Measurements from ENCODE around the gene MMP12.
"Not testable (repeated sequence)": the region's sequence is repeated elsewhere in the genome, so short reads cannot be mapped to it uniquely, and the experiment has no call there.

Gene MMP12

DNA sequence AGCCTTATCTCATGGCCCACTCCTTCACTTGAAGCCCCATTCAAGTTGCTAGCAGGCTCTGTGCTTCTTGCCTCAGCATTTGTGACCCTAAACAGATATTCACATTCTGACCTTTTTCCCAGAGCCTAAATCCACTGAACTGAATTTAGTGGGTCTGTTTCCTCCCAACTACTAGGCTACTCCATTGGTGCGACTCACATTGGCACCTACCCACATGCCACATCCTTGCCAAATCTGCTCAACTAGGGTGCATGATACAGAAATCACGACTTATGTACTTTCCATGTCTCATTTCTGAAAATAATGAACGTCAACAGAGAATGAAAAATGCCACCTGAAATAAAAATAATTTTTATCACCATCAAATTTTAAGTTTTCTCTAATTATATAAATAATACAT lies 8.4 kb upstream of the MMP12 start:
- H3K4me1 ChIP-seq (ENCODE audit: insufficient read depth, low read length): no peaks in the 10 kb centered on the region
- H3K27me3 ChIP-seq (ENCODE audit: insufficient read depth, low read length): no peaks in the 10 kb centered on the region
- no peak overlapping the region for H3K9ac ChIP-seq (ENCODE audit: low read depth, low read length)
- no peaks in the 10 kb centered on the region for H3K36me3 ChIP-seq (ENCODE audit: insufficient read depth, low read depth, low read length)
- H3K9me3 ChIP-seq (ENCODE audit: insufficient read depth, low read depth, low read length): no peaks in the 10 kb centered on the region
- H3K4me3 ChIP-seq (ENCODE audit: low read length): no peak overlapping the region
- no peak overlapping the region for H3K27ac ChIP-seq (ENCODE audit: low read length)

DNA sequence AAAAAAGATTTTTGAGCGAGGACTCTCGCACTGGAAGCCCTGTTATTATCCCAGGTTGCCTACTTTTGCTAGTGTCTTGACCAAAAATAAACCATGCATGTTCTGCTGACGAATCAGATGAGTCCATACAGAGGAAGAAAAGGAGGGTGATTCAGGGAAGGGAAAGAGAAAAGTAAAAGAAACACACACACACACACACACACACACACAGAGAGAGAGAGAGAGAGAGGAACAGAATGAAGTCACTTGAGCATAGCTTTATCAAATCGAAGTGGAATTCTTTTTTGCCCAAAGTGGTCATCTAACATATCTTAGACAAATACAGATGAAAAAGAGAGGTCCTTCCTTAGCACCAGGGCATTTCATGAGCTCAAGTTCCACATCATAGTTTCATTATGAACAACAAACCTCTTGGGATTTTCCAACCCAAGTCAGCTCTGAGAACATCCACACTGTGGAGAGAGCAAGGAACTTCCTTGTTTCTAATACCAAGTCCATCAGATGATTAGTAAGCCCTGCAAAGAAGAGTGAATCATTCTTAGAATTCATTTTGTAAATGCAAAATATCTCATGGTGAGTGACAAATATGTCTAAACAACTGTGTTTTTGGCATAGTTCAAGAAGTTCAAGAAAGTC lies 7.7 kb upstream of the MMP12 start:
- no peaks in the 10 kb centered on the region for H3K27me3 ChIP-seq (ENCODE audit: insufficient read depth, low read length)
- H3K9ac ChIP-seq (ENCODE audit: low read depth, low read length): no peak overlapping the region
- no peaks in the 10 kb centered on the region for H3K9me3 ChIP-seq (ENCODE audit: insufficient read depth, low read depth, low read length)
- no peak overlapping the region for H3K4me3 ChIP-seq (ENCODE audit: low read length)
- no peaks in the 10 kb centered on the region for H3K4me1 ChIP-seq (ENCODE audit: insufficient read depth, low read length)
- H3K36me3 ChIP-seq (ENCODE audit: insufficient read depth, low read depth, low read length): no peaks in the 10 kb centered on the region
- H3K27ac ChIP-seq (ENCODE audit: low read length): no peak overlapping the region

DNA sequence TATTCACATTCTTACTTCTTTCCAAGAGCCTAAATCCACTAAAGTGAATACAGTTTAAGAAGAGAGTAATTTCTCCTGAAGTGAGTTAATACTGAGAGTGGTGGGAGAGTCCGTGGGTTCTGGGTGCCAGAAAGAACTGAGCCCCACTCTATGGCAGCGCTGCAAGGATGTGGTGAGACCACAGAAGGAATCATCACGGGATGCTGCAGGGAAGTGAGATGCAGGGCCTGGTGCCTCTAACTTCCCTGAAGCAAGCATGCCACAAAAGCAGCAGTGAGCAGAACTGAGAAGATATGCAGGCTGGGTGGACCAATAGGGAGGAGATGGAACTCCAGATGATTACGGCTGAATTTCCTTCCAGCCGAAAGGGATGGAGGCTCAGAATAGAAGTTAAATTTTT lies 5.0 kb upstream of the MMP12 start:
- no peaks in the 10 kb centered on the region for H3K36me3 ChIP-seq (ENCODE audit: insufficient read depth, low read depth, low read length)
- no peak overlapping the region for H3K27ac ChIP-seq (ENCODE audit: low read length)
- H3K9me3 ChIP-seq (ENCODE audit: insufficient read depth, low read depth, low read length): no peaks in the 10 kb centered on the region
- H3K9ac ChIP-seq (ENCODE audit: low read depth, low read length): no peak overlapping the region
- no peaks in the 10 kb centered on the region for H3K4me1 ChIP-seq (ENCODE audit: insufficient read depth, low read length)
- H3K4me3 ChIP-seq (ENCODE audit: low read length): no peak overlapping the region
- no peaks in the 10 kb centered on the region for H3K27me3 ChIP-seq (ENCODE audit: insufficient read depth, low read length)

DNA sequence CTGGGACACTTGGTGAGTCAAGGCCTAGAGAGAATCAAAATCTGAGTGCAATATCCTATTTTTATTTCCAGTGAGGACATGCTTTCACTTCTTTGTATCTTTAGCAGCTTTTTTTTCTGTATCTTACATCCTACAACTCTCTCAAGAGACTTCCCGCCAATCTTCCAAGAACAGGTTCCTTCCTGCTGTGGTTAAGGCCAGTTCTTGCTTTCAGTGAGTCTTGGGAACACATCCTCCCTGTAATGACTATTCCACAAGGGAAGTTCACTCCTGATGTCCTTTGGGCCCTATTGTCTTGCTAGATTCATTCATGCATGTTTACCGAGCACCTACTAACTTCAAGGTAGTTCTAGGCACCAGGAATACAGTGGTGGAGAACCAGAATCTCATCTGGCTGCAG lies 3.8 kb upstream of the MMP12 start:
- Histone ChIP-seq H3K36me3 (ENCODE audit: insufficient read depth, low read depth, low read length) (no peaks in the 10 kb centered on the region), H3K9me3 (ENCODE audit: insufficient read depth, low read depth, low read length) (no peaks in the 10 kb centered on the region), H3K4me3 (ENCODE audit: low read length) (no peak overlapping the region), H3K4me1 (ENCODE audit: insufficient read depth, low read length) (no peaks in the 10 kb centered on the region), H3K9ac (ENCODE audit: low read depth, low read length) (no peak overlapping the region), H3K27ac (ENCODE audit: low read length) (no peak overlapping the region), H3K27me3 (ENCODE audit: insufficient read depth, low read length) (no peaks in the 10 kb centered on the region)

DNA sequence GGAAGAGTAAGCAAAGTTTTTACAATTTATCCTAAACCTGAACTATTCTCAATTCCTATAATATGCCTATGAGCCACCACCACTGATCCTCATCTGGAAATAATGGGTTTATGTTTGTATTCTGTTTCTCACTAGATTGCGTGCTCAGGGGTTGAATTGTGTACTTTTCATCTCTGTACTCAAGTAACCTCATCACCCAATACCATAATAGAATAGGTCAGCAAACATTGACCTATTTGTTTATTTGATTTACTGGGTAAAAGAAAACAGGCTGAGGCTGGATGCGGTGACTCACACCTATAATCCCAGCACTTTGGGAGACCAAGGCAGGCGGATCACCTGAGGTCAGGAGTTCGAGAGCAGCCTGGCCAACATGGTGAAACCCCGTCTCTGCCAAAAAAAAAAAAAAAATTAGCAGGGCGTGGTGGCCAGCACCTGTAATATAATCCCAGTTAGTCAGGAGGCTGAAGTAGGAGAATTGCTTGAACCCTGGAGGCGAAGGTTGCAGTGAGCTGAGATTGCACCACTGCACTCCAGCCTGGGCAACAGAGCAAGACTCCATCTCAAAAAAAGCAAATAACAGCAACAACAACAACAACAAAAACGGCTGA lies 5.3 kb downstream of the MMP12 start:
- not testable (repeated sequence) for H3K36me3 ChIP-seq (ENCODE audit: insufficient read depth, low read depth, low read length); H3K27me3 ChIP-seq (ENCODE audit: insufficient read depth, low read length); H3K4me3 ChIP-seq (ENCODE audit: low read length); H3K9ac ChIP-seq (ENCODE audit: low read depth, low read length); H3K9me3 ChIP-seq (ENCODE audit: insufficient read depth, low read depth, low read length); H3K27ac ChIP-seq (ENCODE audit: low read length); H3K4me1 ChIP-seq (ENCODE audit: insufficient read depth, low read length)

DNA sequence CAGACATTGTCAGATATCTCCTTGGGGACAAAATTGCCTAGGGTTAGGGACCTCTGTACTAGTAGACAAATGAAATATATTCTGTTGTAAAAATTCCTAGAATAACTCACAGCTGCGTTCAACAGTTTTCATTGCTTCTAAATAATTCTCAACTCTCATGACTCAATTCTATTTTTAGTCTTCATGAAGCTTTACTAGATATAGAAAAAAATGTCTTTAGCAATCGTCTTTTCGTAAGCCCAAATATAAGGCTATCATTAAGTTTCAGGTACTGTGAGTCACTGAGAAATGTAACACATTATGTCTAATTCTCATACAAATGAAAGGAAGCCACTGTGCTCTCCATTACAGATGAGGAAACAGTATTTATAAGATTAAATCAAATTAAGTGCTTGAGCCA lies 6.4 kb downstream of the MMP12 start:
- Histone ChIP-seq H3K4me3 (ENCODE audit: low read length) (no peak overlapping the region), H3K9me3 (ENCODE audit: insufficient read depth, low read depth, low read length) (no peaks in the 10 kb centered on the region), H3K4me1 (ENCODE audit: insufficient read depth, low read length) (no peaks in the 10 kb centered on the region), H3K36me3 (ENCODE audit: insufficient read depth, low read depth, low read length) (no peaks in the 10 kb centered on the region), H3K27me3 (ENCODE audit: insufficient read depth, low read length) (no peaks in the 10 kb centered on the region), H3K9ac (ENCODE audit: low read depth, low read length) (no peak overlapping the region), H3K27ac (ENCODE audit: low read length) (no peak overlapping the region)

DNA sequence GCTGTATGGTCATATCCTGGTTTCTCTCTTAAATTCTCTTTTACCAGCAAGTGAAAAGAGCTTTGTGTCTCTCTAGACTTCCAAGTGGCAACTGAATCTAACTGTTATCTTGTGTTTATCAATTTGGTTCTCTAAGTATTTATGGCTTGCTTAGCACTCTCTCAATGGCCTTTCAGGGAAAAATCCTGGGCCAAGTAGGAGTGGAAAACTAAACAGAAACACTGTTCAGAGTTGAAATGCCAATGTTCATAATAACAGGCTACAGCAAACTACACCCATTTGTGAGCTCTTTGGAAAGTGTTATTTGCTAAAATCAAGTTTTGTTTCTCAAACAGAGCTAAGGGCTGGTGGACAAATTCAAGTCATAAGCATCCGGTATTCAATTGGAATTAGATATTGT lies 10.1 kb downstream of the MMP12 start:
- Histone ChIP-seq H3K36me3 (ENCODE audit: insufficient read depth, low read depth, low read length) (no peaks in the 10 kb centered on the region), H3K4me3 (ENCODE audit: low read length) (no peak overlapping the region), H3K27ac (ENCODE audit: low read length) (no peak overlapping the region), H3K4me1 (ENCODE audit: insufficient read depth, low read length) (no peaks in the 10 kb centered on the region), H3K9ac (ENCODE audit: low read depth, low read length) (no peak overlapping the region), H3K27me3 (ENCODE audit: insufficient read depth, low read length) (no peaks in the 10 kb centered on the region), H3K9me3 (ENCODE audit: insufficient read depth, low read depth, low read length) (no peaks in the 10 kb centered on the region)

DNA sequence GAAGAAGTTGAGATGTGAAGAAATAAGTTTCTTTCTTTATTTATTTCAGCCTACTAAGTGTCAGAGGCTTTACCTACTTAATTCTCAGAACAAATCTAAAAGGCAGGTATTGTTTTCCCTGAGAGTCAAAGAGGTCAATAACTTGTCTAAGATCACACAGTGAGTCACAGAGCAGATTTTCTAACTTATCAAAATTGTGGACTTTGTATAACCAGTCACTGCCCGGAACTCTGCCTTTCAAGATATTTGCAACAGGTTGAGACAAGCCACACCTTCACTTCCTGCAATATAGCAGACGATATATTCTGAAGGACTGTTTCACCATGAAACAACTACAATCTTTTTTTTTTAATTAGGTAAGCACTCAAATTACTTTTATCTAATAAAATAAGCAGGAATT lies 20.8 kb downstream of the MMP12 start:
- no peaks in the 10 kb centered on the region for H3K36me3 ChIP-seq (ENCODE audit: insufficient read depth, low read depth, low read length)
- no peaks in the 10 kb centered on the region for H3K27me3 ChIP-seq (ENCODE audit: insufficient read depth, low read length)
- no peaks in the 10 kb centered on the region for H3K9me3 ChIP-seq (ENCODE audit: insufficient read depth, low read depth, low read length)
- no peak overlapping the region for H3K27ac ChIP-seq (ENCODE audit: low read length)
- H3K4me1 ChIP-seq (ENCODE audit: insufficient read depth, low read length): no peaks in the 10 kb centered on the region
- no peak overlapping the region for H3K4me3 ChIP-seq (ENCODE audit: low read length)
- H3K9ac ChIP-seq (ENCODE audit: low read depth, low read length): no peak overlapping the region

DNA sequence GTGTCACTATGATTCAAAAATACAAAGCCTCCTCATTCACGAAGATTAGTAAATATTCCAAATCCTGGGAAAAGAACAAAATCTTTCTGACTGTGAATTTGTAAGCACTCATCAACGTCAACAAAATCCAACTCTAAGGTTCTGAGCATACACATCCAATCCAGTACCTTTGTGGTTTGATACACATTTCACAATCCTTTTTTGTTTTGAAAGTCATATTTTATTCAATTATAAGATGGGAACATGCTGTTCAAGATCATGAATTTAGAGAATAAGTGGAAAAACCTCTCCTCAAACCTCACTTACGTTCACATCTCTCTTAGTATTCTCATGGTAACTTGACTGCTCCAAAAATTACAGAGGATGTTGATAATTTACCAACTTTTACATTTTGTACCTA lies 21.7 kb downstream of the MMP12 start:
- no peaks in the 10 kb centered on the region for H3K27me3 ChIP-seq (ENCODE audit: insufficient read depth, low read length)
- no peaks in the 10 kb centered on the region for H3K9me3 ChIP-seq (ENCODE audit: insufficient read depth, low read depth, low read length)
- no peak overlapping the region for H3K9ac ChIP-seq (ENCODE audit: low read depth, low read length)
- no peak overlapping the region for H3K4me3 ChIP-seq (ENCODE audit: low read length)
- H3K27ac ChIP-seq (ENCODE audit: low read length): no peak overlapping the region
- no peaks in the 10 kb centered on the region for H3K4me1 ChIP-seq (ENCODE audit: insufficient read depth, low read length)
- no peaks in the 10 kb centered on the region for H3K36me3 ChIP-seq (ENCODE audit: insufficient read depth, low read depth, low read length)

DNA sequence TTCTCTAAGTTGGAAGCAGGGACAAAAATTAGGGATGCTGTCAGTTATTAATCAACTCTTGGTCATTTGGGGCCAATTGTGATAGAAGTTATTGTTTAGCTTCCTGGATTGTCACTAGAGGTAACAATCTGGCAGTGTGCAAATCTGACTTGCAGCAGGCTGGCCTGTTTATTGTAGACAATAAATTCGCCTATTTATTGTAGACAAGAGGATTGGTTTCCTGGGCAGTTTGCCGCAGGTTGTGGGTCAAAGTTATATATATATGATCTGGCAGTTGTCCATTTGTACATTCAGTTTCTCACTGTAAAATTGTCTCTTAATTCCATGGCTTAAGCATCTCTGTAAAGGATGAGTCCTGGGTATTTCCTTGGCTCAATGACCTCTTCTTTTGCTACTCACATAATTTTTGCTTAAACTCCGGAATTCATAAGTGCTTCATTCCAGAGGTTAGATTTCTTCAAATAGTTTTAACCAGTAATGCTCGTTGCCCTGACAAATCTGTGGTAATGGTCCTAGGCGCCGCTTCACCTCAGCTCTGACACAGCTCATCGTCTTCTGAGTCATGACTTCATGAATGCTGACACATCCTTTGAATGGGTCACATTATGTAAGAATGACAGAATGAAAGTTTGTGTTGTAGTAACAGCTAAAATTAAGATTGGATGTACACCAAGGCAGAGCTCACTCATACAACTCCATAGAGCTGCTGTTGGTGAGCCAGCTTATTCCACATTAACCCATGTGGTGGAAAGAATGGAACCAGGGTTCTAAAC lies 23.6 kb downstream of the MMP12 start:
- H3K9me3 ChIP-seq (ENCODE audit: insufficient read depth, low read depth, low read length): no peaks in the 10 kb centered on the region
- H3K36me3 ChIP-seq (ENCODE audit: insufficient read depth, low read depth, low read length): no peaks in the 10 kb centered on the region
- H3K4me3 ChIP-seq (ENCODE audit: low read length): no peak overlapping the region
- H3K27ac ChIP-seq (ENCODE audit: low read length): no peak overlapping the region
- no peak overlapping the region for H3K9ac ChIP-seq (ENCODE audit: low read depth, low read length)
- H3K27me3 ChIP-seq (ENCODE audit: insufficient read depth, low read length): no peaks in the 10 kb centered on the region
- no peaks in the 10 kb centered on the region for H3K4me1 ChIP-seq (ENCODE audit: insufficient read depth, low read length)

DNA sequence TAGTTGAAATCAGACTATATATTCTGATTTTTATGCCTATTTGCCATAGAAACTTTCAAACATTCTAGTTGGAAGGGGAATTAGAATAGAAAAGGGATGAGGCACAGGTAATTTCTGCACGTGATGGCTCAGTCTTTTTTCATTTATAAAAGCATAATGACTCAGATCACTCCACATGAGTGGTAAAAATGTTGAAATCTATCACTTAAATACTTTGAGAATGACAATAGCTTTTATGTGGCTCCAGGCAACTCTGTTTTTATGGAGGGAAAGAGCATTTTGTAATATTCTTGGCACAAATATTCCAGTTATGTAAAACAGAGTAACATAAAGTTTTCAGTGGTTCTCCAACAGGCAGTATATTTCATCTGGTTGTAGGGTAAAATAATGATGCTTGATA lies 25.5 kb downstream of the MMP12 start:
- Histone ChIP-seq H3K27ac (ENCODE audit: low read length) (no peak overlapping the region), H3K9me3 (ENCODE audit: insufficient read depth, low read depth, low read length) (no peaks in the 10 kb centered on the region), H3K36me3 (ENCODE audit: insufficient read depth, low read depth, low read length) (no peaks in the 10 kb centered on the region), H3K9ac (ENCODE audit: low read depth, low read length) (no peak overlapping the region), H3K4me1 (ENCODE audit: insufficient read depth, low read length) (no peaks in the 10 kb centered on the region), H3K27me3 (ENCODE audit: insufficient read depth, low read length) (no peaks in the 10 kb centered on the region), H3K4me3 (ENCODE audit: low read length) (no peak overlapping the region)

DNA sequence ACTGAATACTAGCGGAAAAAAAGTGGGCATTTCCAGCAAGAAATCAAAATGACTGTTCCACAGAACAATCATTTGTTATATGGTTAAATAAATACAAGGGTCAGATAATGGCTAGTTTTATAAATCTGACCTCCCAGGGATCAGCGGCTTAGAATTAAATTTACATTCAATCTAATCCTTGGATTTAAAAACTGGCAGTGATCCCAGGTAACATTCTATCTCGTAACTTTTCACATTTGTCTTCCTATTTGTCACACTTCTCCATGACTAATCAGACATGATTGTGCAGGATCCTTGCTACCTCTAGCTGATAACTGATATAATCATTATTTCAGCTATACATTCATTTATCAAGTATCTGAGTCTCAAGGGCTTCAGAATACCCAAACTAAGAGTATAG lies 28.5 kb downstream of the MMP12 start:
- Histone ChIP-seq H3K36me3 (ENCODE audit: insufficient read depth, low read depth, low read length) (no peaks in the 10 kb centered on the region), H3K27me3 (ENCODE audit: insufficient read depth, low read length) (no peaks in the 10 kb centered on the region), H3K9ac (ENCODE audit: low read depth, low read length) (no peak overlapping the region), H3K9me3 (ENCODE audit: insufficient read depth, low read depth, low read length) (no peaks in the 10 kb centered on the region), H3K27ac (ENCODE audit: low read length) (no peak overlapping the region), H3K4me3 (ENCODE audit: low read length) (no peak overlapping the region), H3K4me1 (ENCODE audit: insufficient read depth, low read length) (no peaks in the 10 kb centered on the region)
